ENCODE results near the gene WNT7A.

Gene WNT7A

DNA sequence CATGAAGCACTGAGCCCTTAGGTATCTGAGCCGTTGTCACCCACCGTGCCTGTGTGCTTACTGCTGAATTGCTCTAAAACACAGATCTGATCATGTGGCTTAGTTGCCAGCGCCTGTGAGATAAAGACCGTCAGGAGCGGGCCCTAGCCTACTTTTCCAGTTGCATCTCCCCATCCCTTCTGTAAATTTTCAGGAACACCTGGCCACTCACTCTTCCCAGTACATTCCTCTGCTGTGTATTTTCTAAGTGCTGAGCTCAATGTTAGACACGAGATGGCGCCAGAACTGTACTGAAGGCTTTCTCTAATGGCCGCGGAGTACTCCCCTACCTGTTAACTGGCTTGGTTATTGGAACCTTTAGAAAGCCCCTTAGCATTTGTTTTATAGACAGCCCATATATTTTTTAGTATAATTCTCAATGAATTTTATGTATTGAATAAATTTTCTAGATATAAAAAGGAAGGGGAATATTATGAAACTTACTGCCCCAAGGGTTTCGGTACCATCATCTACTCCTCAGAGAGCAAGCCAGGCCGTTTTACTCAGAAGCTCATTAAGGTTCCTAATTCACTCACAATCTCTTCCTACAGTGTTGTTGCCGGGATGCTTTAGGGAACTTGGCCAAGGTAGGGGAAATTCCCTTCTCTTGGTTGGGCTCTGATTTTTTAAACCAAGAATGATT, 16.7 kb upstream of the WNT7A start:
- TF ChIP-seq, protein P1, sequence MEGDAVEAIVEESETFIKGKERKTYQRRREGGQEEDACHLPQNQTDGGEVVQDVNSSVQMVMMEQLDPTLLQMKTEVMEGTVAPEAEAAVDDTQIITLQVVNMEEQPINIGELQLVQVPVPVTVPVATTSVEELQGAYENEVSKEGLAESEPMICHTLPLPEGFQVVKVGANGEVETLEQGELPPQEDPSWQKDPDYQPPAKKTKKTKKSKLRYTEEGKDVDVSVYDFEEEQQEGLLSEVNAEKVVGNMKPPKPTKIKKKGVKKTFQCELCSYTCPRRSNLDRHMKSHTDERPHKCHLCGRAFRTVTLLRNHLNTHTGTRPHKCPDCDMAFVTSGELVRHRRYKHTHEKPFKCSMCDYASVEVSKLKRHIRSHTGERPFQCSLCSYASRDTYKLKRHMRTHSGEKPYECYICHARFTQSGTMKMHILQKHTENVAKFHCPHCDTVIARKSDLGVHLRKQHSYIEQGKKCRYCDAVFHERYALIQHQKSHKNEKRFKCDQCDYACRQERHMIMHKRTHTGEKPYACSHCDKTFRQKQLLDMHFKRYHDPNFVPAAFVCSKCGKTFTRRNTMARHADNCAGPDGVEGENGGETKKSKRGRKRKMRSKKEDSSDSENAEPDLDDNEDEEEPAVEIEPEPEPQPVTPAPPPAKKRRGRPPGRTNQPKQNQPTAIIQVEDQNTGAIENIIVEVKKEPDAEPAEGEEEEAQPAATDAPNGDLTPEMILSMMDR (conservative IDR thresholded peaks at IDR 0.05; ENCODE audit: low read length), result peak; percentile 83
- H3K4me3 ChIP-seq (ENCODE audit: low read length), result peak overlapping the region; percentile 68
- DNase-seq (ENCODE audit: low read depth), result peak; percentile 62

DNA sequence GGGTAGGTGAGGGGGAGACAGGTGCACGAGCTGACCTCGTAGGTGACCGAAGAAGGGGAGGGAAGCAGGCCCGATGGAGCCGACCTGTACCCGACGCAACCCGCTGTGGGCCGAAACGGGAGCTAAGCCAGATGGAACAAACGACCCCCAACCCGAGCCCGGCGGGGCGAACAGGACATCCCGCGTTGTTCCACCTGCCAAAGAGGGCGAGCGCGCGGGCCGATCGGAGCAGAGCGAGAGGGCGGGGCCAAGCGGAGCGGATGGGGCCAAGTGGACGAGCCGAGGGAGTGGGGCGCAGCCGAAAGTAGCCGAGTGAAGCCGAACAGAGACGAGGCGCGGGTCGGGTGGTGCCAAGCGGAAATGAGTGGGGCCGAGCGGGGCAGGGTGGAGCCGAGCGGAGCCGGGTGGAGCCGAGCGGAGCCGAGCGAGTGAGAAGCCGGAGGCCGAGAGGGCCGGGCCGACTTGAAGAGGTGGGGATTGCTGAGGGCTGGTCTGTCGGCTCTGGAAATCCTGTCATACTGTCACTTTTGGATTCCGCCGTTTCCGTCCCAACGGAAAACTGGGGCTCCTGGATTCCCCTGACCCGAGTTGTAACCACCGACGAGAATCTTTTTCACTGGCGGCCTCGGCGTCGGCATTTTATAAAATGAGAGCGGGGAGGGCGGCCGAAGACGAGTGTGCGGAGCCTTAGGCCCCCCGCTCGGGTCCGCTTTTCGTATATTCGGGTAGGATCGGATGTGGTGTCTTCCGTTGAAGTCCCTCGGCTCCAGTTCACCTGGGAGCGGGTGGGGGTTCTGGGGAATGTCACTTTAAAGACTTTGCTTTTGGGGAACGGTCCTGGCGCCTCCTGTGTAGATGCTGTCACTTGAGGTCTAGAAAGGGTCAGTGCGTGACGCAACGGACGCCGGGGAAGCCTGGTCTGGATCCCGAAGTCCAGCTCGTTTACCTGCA, 15.6 kb upstream of the WNT7A start:
- peak overlapping the region; percentile 68 for H3K4me3 ChIP-seq (ENCODE audit: low read length)
- peak; percentile 85 for DNase-seq (ENCODE audit: low read depth)
- TF ChIP-seq, protein P1 (conservative IDR thresholded peaks at IDR 0.05; ENCODE audit: low read length), result no peak

- TF ChIP-seq, protein P1 (conservative IDR thresholded peaks at IDR 0.05; ENCODE audit: low read length), result no peak
- H3K4me3 ChIP-seq (ENCODE audit: low read length), result peak overlapping the region; percentile 68
- no peak for DNase-seq (ENCODE audit: low read depth)
Measured at GRCh38 chr3:13894807-13895154, 14.9 kb upstream of the WNT7A start.

GRCh38 chr3:13894096-13894806, 14.4 kb upstream of the WNT7A start:
- TF ChIP-seq, protein P1 (conservative IDR thresholded peaks at IDR 0.05; ENCODE audit: low read length), result no peak
- DNase-seq (ENCODE audit: low read depth), result no peak
- H3K4me3 ChIP-seq (ENCODE audit: low read length), result no peak overlapping the region

DNA sequence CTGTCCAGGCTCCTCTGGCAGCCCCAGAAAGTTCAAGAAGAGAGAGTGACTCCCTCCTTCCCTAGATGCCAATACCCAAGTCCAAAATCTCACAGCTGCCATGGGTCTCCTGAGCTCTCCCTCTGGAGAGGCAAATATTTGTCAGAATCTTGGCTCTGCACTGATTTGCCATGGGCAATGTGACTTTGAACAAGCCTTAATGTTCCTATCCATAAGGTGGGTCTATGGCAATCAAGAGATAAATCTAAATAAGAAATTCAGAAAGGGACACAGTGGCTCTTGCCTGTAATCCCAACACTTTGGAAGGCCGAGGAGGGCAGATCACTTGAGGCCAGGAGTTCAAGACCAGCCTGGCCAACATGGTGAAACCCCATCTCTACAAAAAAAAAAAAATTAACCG, 12.4 kb upstream of the WNT7A start:
- H3K4me3 ChIP-seq (ENCODE audit: low read length), result no peak overlapping the region
- TF ChIP-seq, protein P1 (conservative IDR thresholded peaks at IDR 0.05; ENCODE audit: low read length), result no peak
- DNase-seq (ENCODE audit: low read depth), result no peak

DNA sequence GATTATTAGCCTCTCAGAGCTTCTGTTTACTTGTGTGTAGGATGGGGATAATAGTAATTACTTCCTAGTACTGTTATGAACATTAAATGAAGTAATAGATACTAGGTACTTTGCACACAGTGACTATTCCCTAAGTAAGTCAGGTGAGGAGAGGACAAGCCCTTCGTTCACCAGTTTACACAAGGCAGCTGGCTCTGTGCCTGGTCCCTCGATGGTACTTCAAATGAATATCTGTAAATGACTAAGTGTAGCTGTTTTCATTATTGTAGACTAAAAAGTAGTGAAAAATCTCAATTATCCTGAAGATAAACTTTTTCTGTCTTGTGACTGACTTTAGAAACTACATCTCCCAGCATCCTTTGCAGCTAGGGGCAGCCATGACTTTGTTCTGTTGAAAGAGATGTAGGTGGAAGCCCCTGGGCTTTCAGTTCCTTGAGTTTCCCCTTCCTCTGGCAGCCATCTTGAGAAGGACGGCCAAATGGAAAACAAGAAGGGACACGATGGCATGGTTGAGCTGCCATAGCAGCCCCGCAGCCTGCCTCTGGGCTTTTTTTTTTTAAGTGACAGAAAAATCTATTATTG, 11.7 kb upstream of the WNT7A start:
- no peak for DNase-seq (ENCODE audit: low read depth)
- TF ChIP-seq, protein P1 (conservative IDR thresholded peaks at IDR 0.05; ENCODE audit: low read length), result no peak
- H3K4me3 ChIP-seq (ENCODE audit: low read length), result no peak overlapping the region
